NB4 (cell line): Measurements from ENCODE around the gene CNGB1.

Experiments used
- DNase-seq: peaks from one replicate; pipeline ENCODE4 v3.0.0; 2010; ENCODE audit warnings: low read depth
- H3K4me3 ChIP-seq: one replicate; pipeline ENCODE4 v1.5.1; 2011; ENCODE audit warnings: mild to moderate bottlenecking, low read depth, low read length, moderate library complexity
- CTCF ChIP-seq: IDR thresholded peaks from one replicate; pipeline ENCODE4 v1.5.1; 2012; ENCODE audit warnings: low read depth, low read length
- MAX ChIP-seq: IDR thresholded peaks from 2 replicates; pipeline ENCODE4 v1.6.1; 2011; ENCODE audit warnings: low read depth, low read length
- MYC ChIP-seq: IDR thresholded peaks from 2 replicates; pipeline ENCODE4 v1.6.1; 2011; ENCODE audit warnings: low read depth, low read length
- POLR2A ChIP-seq: IDR thresholded peaks from 2 replicates; pipeline ENCODE4 v1.6.1; 2011; ENCODE audit warnings: mild to moderate bottlenecking; ENCODE audit not compliant: insufficient read length; ENCODE audit errors: extremely low read depth

The CNGB1 gene

GRCh38 chr16:57834936-57835335, 136.0 kb downstream of the CNGB1 start:
- H3K4me3 ChIP-seq, result no peak overlapping the region
- no peak for DNase-seq
- TF ChIP-seq MYC (no peak), CTCF (no peak), POLR2A (no peak), MAX (no peak)
